ENCODE data around the gene MAN2A1.

MAN2A1 gene

DNA sequence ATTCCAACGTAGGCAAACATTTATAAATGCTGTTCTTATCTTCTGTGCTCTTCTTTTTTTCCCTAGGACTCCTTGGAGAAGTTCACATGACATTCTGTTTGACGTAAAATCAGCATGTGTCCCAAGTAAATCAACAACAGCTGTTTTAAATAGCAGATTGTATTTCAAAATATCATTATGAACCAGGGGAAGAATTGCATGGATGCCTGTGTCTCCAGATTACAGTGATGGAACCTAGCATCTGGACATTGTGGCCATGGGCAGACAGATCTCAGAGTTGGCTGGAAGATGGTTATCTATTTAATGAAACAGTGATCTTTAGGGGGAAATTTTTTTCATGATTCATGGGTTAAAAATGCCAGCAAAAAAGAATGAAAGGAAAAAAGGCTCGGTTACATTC is 222.0 kb downstream of the MAN2A1 start:
- Histone ChIP-seq H3K9ac (ENCODE audit: low read length) (no peak overlapping the region), H3K9me3 (ENCODE audit: control insufficient read depth, low read length) (no peaks in the 10 kb centered on the region), H3K4me3 (ENCODE audit: low read length) (no peak overlapping the region), H3K4me1 (ENCODE audit: control insufficient read depth, insufficient read depth, low read length) (peaks cover 10% of the 10 kb centered on the region), H3K36me3 (ENCODE audit: control insufficient read depth, insufficient read depth, low read length, severe bottlenecking) (no peaks in the 10 kb centered on the region), H3K27me3 (replicated peaks; ENCODE audit: control insufficient read depth, insufficient read depth, low read length) (peaks cover 6% of the 10 kb centered on the region)
- peak; percentile 93 for DNase-seq (ENCODE audit: low read depth)

DNA sequence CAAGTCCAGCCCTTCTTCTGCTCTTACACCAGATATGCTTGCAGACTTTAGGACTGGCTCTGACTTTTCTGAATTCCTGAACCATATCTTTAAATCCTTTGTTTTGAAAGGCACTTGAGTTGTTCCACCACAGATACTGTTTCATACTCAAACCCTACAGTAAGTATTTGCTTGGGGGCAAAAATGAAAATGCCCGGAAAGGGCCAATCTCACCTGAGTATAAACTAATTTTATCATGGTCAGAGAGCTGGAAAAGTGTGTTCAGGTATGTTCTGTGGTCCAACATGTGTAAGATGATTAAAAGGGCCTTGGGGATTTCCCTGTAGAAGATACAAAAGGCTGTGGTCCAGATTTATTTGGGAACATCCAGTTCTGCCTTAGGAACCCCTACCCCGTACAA is 225.2 kb downstream of the MAN2A1 start:
- Histone ChIP-seq H3K36me3 (ENCODE audit: control insufficient read depth, insufficient read depth, low read length, severe bottlenecking) (no peaks in the 10 kb centered on the region), H3K9ac (ENCODE audit: low read length) (no peak overlapping the region), H3K27me3 (replicated peaks; ENCODE audit: control insufficient read depth, insufficient read depth, low read length) (no peaks in the 10 kb centered on the region), H3K4me1 (ENCODE audit: control insufficient read depth, insufficient read depth, low read length) (peaks cover 5% of the 10 kb centered on the region), H3K9me3 (ENCODE audit: control insufficient read depth, low read length) (no peaks in the 10 kb centered on the region), H3K4me3 (ENCODE audit: low read length) (no peak overlapping the region)
- no peak for DNase-seq (ENCODE audit: low read depth)

DNA sequence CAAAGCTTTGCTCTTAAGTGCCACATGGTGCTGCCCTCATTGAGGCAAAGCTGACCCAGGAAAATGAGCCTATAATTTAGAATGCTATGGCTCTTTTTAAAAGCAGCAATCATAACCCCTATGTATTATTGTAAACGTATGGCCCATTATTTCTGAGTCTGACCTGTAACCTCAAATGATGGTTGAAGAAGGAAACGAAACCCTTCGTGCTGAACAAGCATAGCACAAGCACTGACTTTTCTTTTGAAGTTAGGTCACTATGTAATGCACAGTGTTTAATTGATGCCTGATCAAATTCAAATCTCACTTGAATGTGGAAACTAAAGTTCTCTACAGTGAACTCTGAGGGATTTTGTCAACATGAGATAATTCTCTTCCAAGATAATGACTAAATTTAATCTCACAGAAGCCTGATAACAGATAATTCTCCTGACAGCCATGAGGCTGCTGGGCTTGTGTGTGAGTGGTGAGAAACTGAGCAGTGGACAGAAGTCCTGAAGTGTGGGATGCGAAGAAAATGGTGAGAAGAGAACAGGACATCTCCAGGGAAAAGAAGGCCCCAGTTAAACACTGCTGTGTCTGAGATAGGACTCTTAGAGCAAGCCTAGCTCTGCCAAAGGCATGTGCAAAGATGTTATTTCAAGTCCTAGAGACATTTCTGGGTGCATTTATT is 226.9 kb downstream of the MAN2A1 start:
- DNase-seq (ENCODE audit: low read depth): no peak
- Histone ChIP-seq H3K27me3 (replicated peaks; ENCODE audit: control insufficient read depth, insufficient read depth, low read length) (no peaks in the 10 kb centered on the region), H3K4me3 (ENCODE audit: low read length) (no peak overlapping the region), H3K9ac (ENCODE audit: low read length) (no peak overlapping the region), H3K9me3 (ENCODE audit: control insufficient read depth, low read length) (no peaks in the 10 kb centered on the region), H3K4me1 (ENCODE audit: control insufficient read depth, insufficient read depth, low read length) (peaks cover 5% of the 10 kb centered on the region), H3K36me3 (ENCODE audit: control insufficient read depth, insufficient read depth, low read length, severe bottlenecking) (no peaks in the 10 kb centered on the region)
